Stimulated activated CD4-positive, alpha-beta T cell treated with anti-CD3 and anti-CD28 coated beads, Interleukin-1b, Interleukin-23, amount 100 ng/mL, for 24 hours (primary cell): ENCODE data around the gene MRPL28.
A peak's percentile ranks its signal among the peaks of the same experiment; 100 is the strongest.
"Not testable (repeated sequence)": the region's sequence is repeated elsewhere in the genome, so short reads cannot be mapped to it uniquely, and the experiment has no call there.

ENCODE experiments used
- DNase-seq, 4 experiments: peaks; one replicate each; pipeline ENCODE4 v3.0.0-alpha.2; 2020; ENCODE audit warnings: low read depth in 4 of 4, low spot score in 1 of 4

Gene MRPL28

GRCh38 chr16:391885-392335 lies 21.6 kb upstream of the MRPL28 start:
- peak; percentile 51 to 81 (median 62) for DNase-seq

GRCh38 chr16:389352-389751 lies 19.0 kb upstream of the MRPL28 start:
- DNase-seq: no peak

GRCh38 chr16:387761-388666 lies 17.7 kb upstream of the MRPL28 start:
- DNase-seq: not testable (repeated sequence)

- no peak for DNase-seq
Observed at GRCh38 chr16:386641-387156, 16.4 kb upstream of the MRPL28 start.

- DNase-seq: no peak
Observed at GRCh38 chr16:383326-384051, 13.2 kb upstream of the MRPL28 start.

- DNase-seq: peak; percentile 39 to 57 (median 54)
Observed at GRCh38 chr16:381789-382717, 11.7 kb upstream of the MRPL28 start, which contains the start of gene PGAP6. Gene PGAP6 (minus strand): TSS chr16:381978. CDS start chr16:381821, 157 bp downstream.

GRCh38 chr16:381012-381788 lies 10.9 kb upstream of the MRPL28 start:
- no peak for DNase-seq

GRCh38 chr16:380762-381011 lies 10.3 kb upstream of the MRPL28 start:
- DNase-seq: no peak

GRCh38 chr16:379961-380761 lies 9.8 kb upstream of the MRPL28 start:
- no peak for DNase-seq

- DNase-seq: no peak
Observed at GRCh38 chr16:379183-379960, 9.0 kb upstream of the MRPL28 start.

- DNase-seq: no peak
Observed at GRCh38 chr16:378821-379182, 8.5 kb upstream of the MRPL28 start.

GRCh38 chr16:378113-378820 lies 7.9 kb upstream of the MRPL28 start:
- not testable (repeated sequence) for DNase-seq

- no peak for DNase-seq
Observed at GRCh38 chr16:377419-377951, 7.1 kb upstream of the MRPL28 start.

- no peak for DNase-seq
Observed at GRCh38 chr16:376817-377418, 6.6 kb upstream of the MRPL28 start.

GRCh38 chr16:375927-376816 lies 5.8 kb upstream of the MRPL28 start:
- DNase-seq: no peak

- DNase-seq: no peak
Observed at GRCh38 chr16:375212-375611, 4.9 kb upstream of the MRPL28 start.

GRCh38 chr16:374616-374926 lies 4.2 kb upstream of the MRPL28 start:
- no peak for DNase-seq
